B cell (primary cell): ENCODE data around the gene HMCN1. TPM values are rescaled to one million over a fixed set of nuclear protein-coding genes. Genes with fewer than 3 reads are reported as not detected.

Experiments
- ATAC-seq: fragments of 200-7000 bp; cut with Tn5 transposase; one replicate; pipeline ENCODE4 v1.10.0; 2021; ENCODE audit warnings: low read depth, mild to moderate bottlenecking, moderate number of reproducible peaks, moderate library complexity
- CTCF ChIA-PET: fragments of 350-600 bp; sonication (Branson Sonifier 250); formaldehyde crosslinking; loops from one replicate; lab custom pipeline; 2021; ENCODE audit warnings: antibody characterized with exemption, inconsistent platforms; lab: Charles Lee
- POLR2A ChIA-PET: fragments of 350-600 bp; sonication (Branson Sonifier 250); formaldehyde crosslinking; loops from one replicate; lab custom pipeline; 2021; ENCODE audit warnings: antibody characterized with exemption; lab: Charles Lee
- DNase-seq: peaks from one replicate; pipeline ENCODE4 v3.0.0; 2013
- H2AFZ ChIP-seq: 2 replicates; pipeline ENCODE4 v1.6.1; 2012; ENCODE audit warnings: mild to moderate bottlenecking, low read depth, low read length; ENCODE audit not compliant: insufficient read depth, poor library complexity, severe bottlenecking
- H3K27ac ChIP-seq, 2 donors: 1 replicate in 1 of 2; 2 replicates in 1 of 2; pipeline ENCODE4 v1.5.1; 2012 to 2013; ENCODE audit warnings: low read length in 2 of 2, mild to moderate bottlenecking in 2 of 2, moderate library complexity in 1 of 2
- H3K27me3 ChIP-seq, 4 experiments: fragments of 200-600 bp in 1 of 4; sonication (generic) in 1 of 4; replicated peaks in 1 of 4; 1 replicate in 2 of 4; 2 replicates in 2 of 4; pipeline versions ENCODE4 v1.6.1 to v1.7.0; 2013 to 2016; ENCODE audit warnings: low read length in 3 of 4, mild to moderate bottlenecking in 2 of 4, mixed read lengths in 1 of 4, moderate library complexity in 1 of 4; ENCODE audit not compliant: insufficient read depth in 4 of 4, control insufficient read depth in 3 of 4; ENCODE audit errors: control extremely low read depth in 1 of 4
- H3K36me3 ChIP-seq, 2 experiments: replicated peaks in 1 of 2; 1 replicate in 1 of 2; 2 replicates in 1 of 2; pipeline versions ENCODE4 v1.6.1 to v1.7.1; 2013; ENCODE audit warnings: low read length in 1 of 2; ENCODE audit not compliant: insufficient read depth in 2 of 2, control insufficient read depth in 1 of 2; ENCODE audit errors: control extremely low read depth in 1 of 2, extremely low read depth in 1 of 2
- H3K4me1 ChIP-seq, 2 donors: fragments of 200-600 bp in 1 of 2; sonication (generic) in 1 of 2; 1 replicate in 1 of 2; 2 replicates in 1 of 2; pipeline versions ENCODE4 v1.5.1 to v1.6.1; 2013 to 2017; ENCODE audit warnings: low read length in 2 of 2; ENCODE audit not compliant: control insufficient read depth in 2 of 2, insufficient read depth in 2 of 2
- H3K4me2 ChIP-seq: replicated peaks from 2 replicates; pipeline ENCODE3; 2012; ENCODE audit warnings: mild to moderate bottlenecking, low read depth, low read length; ENCODE audit not compliant: poor library complexity, severe bottlenecking
- H3K4me3 ChIP-seq, 5 experiments: fragments of 200-600 bp in 1 of 5; sonication (generic) in 1 of 5; 1 replicate in 3 of 5; 2 replicates in 2 of 5; pipeline versions ENCODE4 v1.5.1 to v1.7.0; 2011 to 2016; ENCODE audit warnings: low read length in 4 of 5, mild to moderate bottlenecking in 4 of 5, low read depth in 2 of 5, control low read depth in 1 of 5, moderate library complexity in 1 of 5; ENCODE audit not compliant: insufficient read depth in 1 of 5; ENCODE audit errors: control extremely low read depth in 1 of 5, extremely low read depth in 1 of 5
- H3K79me2 ChIP-seq: fragments of 200-600 bp; sonication (generic); one replicate; pipeline ENCODE4 v1.6.0; 2016; ENCODE audit warnings: low read length; ENCODE audit not compliant: control insufficient read depth, insufficient read depth
- H3K9ac ChIP-seq: fragments of 200-600 bp; sonication (generic); 2 replicates; pipeline ENCODE4 v1.6.1; 2017; ENCODE audit warnings: mild to moderate bottlenecking, low read length, moderate library complexity
- H3K9me3 ChIP-seq, 3 donors: one replicate each; pipeline versions ENCODE4 v1.6.1 to v1.7.1; 2013; ENCODE audit warnings: low read length in 2 of 3; ENCODE audit not compliant: control insufficient read depth in 2 of 3, insufficient read depth in 1 of 3; ENCODE audit errors: control extremely low read depth in 1 of 3
- H4K20me1 ChIP-seq: 2 replicates; pipeline ENCODE4 v1.6.0; 2012; ENCODE audit warnings: mild to moderate bottlenecking, low read length; ENCODE audit not compliant: insufficient read depth, control insufficient read depth, poor library complexity, severe bottlenecking
- H3K27ac Mint-ChIP-seq: one replicate; pipeline ENCODE4 v1.8.0; 2021; ENCODE audit warnings: mixed read lengths
- H3K27me3 Mint-ChIP-seq: one replicate; pipeline ENCODE4 v1.8.0; 2021; ENCODE audit warnings: mixed read lengths
- H3K4me1 Mint-ChIP-seq: one replicate; pipeline ENCODE4 v1.8.0; 2021; ENCODE audit warnings: mixed read lengths
- H3K4me3 Mint-ChIP-seq: one replicate; pipeline ENCODE4 v1.8.0; 2021; ENCODE audit warnings: mixed read lengths
- H3K9me3 Mint-ChIP-seq: one replicate; pipeline ENCODE4 v1.8.0; 2022; ENCODE audit warnings: mixed read lengths; ENCODE audit not compliant: insufficient read depth
- EZH2 ChIP-seq: IDR thresholded peaks from 2 replicates; pipeline ENCODE4 v1.6.1; 2012; ENCODE audit warnings: borderline replicate concordance, low read depth, mild to moderate bottlenecking, moderate library complexity, low read length; ENCODE audit not compliant: insufficient read depth, poor library complexity, severe bottlenecking
- WGBS: methylation state at CpG from one replicate; pipeline ENCODE4 v1.1.5; 2013; ENCODE audit warnings: missing lambda C conversion rate; ENCODE audit not compliant: insufficient coverage; 5-methylcytosine and 5-hydroxymethylcytosine counted together
- intact Hi-C: fragments of 100-400 bp; cut with micrococcal nuclease; formaldehyde crosslinking; loops from one replicate; pipeline ENCODE4 v1.10.0; 2022
- polyA plus RNA-seq: library from polyadenylated mRNA; depleted of rRNA; stranded (reverse); fragments of >200 nt; gene quantifications from 2 replicates; pipeline ENCODE4 v1.2.3, GENCODE V29; 2012
- total RNA-seq, 2 donors: library from RNA; stranded (reverse); fragments of 120-200 nt in 1 of 2; gene quantifications; 1 replicate in 1 of 2; 2 replicates in 1 of 2; pipeline versions ENCODE4 v1.2.3 to v1.2.4, GENCODE V29; 2013 to 2022
- TF ChIP-seq, protein P1 (sequence below): fragments of 200-600 bp; IDR thresholded peaks from one replicate; pipeline ENCODE4 v1.8.0; 2022; ENCODE audit warnings: antibody characterized with exemption, mild to moderate bottlenecking

HMCN1 gene
- total and polyA plus RNA-seq, 2 donors (not counting 1 experiment from before 2014, with no cell fraction given), result not detected

GRCh38 chr1:186102107-186102506 is 367.9 kb downstream of the HMCN1 start:
- Histone ChIP-seq H3K4me1 (no peaks in the 10 kb centered on the region), H3K36me3 (no peaks in the 10 kb centered on the region), H3K4me3 (no peak overlapping the region), H4K20me1 (no peaks in the 10 kb centered on the region), H3K9me3 (no peaks in the 10 kb centered on the region), H3K79me2 (no peaks in the 10 kb centered on the region), H3K27me3 (no peaks in the 10 kb centered on the region), H3K27ac (no peak overlapping the region), H2AFZ (no peak overlapping the region), H3K9ac (no peak overlapping the region), H3K4me2 (no peak overlapping the region)
- intact Hi-C loops, result no loop called here
- WGBS, result no CpG with 5 or more reads among the region's 1 CpG
- CTCF ChIA-PET, result no interaction called here
- Mint-ChIP-seq H3K27me3 (no peaks in the 10 kb centered on the region), H3K27ac (no peak overlapping the region), H3K4me1 (peaks cover 10% of the 10 kb centered on the region), H3K9me3 (no peaks in the 10 kb centered on the region), H3K4me3 (no peak overlapping the region)
- no peak for TF ChIP-seq EZH2
- TF ChIP-seq, protein P1, sequence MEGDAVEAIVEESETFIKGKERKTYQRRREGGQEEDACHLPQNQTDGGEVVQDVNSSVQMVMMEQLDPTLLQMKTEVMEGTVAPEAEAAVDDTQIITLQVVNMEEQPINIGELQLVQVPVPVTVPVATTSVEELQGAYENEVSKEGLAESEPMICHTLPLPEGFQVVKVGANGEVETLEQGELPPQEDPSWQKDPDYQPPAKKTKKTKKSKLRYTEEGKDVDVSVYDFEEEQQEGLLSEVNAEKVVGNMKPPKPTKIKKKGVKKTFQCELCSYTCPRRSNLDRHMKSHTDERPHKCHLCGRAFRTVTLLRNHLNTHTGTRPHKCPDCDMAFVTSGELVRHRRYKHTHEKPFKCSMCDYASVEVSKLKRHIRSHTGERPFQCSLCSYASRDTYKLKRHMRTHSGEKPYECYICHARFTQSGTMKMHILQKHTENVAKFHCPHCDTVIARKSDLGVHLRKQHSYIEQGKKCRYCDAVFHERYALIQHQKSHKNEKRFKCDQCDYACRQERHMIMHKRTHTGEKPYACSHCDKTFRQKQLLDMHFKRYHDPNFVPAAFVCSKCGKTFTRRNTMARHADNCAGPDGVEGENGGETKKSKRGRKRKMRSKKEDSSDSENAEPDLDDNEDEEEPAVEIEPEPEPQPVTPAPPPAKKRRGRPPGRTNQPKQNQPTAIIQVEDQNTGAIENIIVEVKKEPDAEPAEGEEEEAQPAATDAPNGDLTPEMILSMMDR, result no peak
- ATAC-seq, result no peak
- POLR2A ChIA-PET, result no interaction called here
- DNase-seq, result no peak

DNA sequence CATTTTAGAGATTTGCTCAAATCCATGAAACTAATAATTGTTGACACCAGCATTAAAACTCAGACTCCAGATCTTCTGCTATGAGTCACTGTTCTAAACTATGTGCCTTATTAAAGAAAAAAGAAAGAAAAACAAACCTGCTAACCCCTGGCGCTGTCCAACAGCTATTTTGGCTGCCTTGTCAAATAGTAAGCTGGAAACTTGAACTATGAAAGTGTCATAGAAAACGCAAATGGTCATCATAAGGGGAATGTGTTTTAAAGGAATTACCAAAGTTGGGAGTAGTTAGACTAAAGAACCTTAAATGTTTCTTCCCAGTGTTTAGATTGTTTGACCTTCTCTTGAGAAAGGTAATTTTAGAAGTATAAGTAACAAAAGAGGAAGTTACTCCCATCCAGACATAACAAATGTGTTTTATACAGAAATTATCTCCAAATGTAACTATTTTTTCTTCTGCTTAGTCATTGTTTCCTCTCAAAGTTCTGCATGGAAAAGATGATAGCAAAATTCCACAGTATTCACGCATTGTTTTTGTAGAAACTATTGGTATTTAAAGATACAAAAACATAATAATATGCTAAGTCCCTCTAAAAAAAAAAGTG is 368.5 kb downstream of the HMCN1 start:
- no peak overlapping the region for H3K4me3 Mint-ChIP-seq
- H3K4me1 Mint-ChIP-seq, result peaks cover 10% of the 10 kb centered on the region
- ATAC-seq (no peak), DNase-seq (no peak)
- Histone ChIP-seq H3K27ac (no peak overlapping the region), H3K4me3 (no peak overlapping the region), H3K79me2 (no peaks in the 10 kb centered on the region), H3K36me3 (no peaks in the 10 kb centered on the region), H3K4me1 (no peaks in the 10 kb centered on the region), H3K9me3 (no peaks in the 10 kb centered on the region), H2AFZ (no peak overlapping the region), H3K4me2 (no peak overlapping the region), H3K9ac (no peak overlapping the region), H4K20me1 (no peaks in the 10 kb centered on the region), H3K27me3 (no peaks in the 10 kb centered on the region)
- no peaks in the 10 kb centered on the region for H3K27me3 Mint-ChIP-seq
- H3K27ac Mint-ChIP-seq, result no peak overlapping the region
- TF ChIP-seq, protein P1, result no peak
- no peak for TF ChIP-seq EZH2
- intact Hi-C loops, result no loop called here
- H3K9me3 Mint-ChIP-seq, result no peaks in the 10 kb centered on the region
- WGBS, result 0% methylated on average over 1 of the region's 3 CpGs
- ChIA-PET POLR2A (no interaction called here), CTCF (no interaction called here)
